Astrocyte (in vitro differentiated cells and primary cell): Measurements from ENCODE around the gene FAM228A. TPM values are rescaled to one million over a fixed set of nuclear protein-coding genes. Genes with fewer than 3 reads are reported as not detected.
A peak's percentile ranks its signal among the peaks of the same experiment; 100 is the strongest.

Source experiments
- DNase-seq: peaks from one replicate; pipeline ENCODE4 v3.0.0-alpha.2; 2010; ENCODE audit warnings: low read depth
- FAIRE-seq: peaks from 2 replicates; lab custom pipeline; 2011; peaks lifted over from hg19 to GRCh38; lab: Jason Lieb, UNC
- H2AFZ ChIP-seq: 2 replicates; pipeline ENCODE4 v1.6.0; 2012; ENCODE audit warnings: low read depth, low read length, inconsistent platforms
- H3K27ac ChIP-seq: 2 replicates; pipeline ENCODE4 v1.5.1; 2011; ENCODE audit warnings: low read depth, low read length, inconsistent platforms
- H3K27me3 ChIP-seq: 2 replicates; pipeline ENCODE4 v1.6.0; 2011; ENCODE audit warnings: low read length, inconsistent platforms; ENCODE audit not compliant: insufficient read depth
- H3K36me3 ChIP-seq: 2 replicates; pipeline ENCODE4 v1.5.1; 2011; ENCODE audit warnings: low read length, inconsistent platforms; ENCODE audit not compliant: insufficient read depth
- H3K4me1 ChIP-seq: 2 replicates; pipeline ENCODE4 v1.5.1; 2011; ENCODE audit warnings: low read length, inconsistent platforms; ENCODE audit not compliant: insufficient read depth
- H3K4me2 ChIP-seq: 2 replicates; pipeline ENCODE4 v1.6.0; 2012; ENCODE audit warnings: low read length, inconsistent platforms
- H3K4me3 ChIP-seq: 2 replicates; pipeline ENCODE4 v1.5.1; 2011; ENCODE audit warnings: low read depth, mild to moderate bottlenecking, low read length, inconsistent platforms; ENCODE audit not compliant: insufficient read depth
- H3K79me2 ChIP-seq: 2 replicates; pipeline ENCODE4 v1.6.0; 2012; ENCODE audit warnings: mild to moderate bottlenecking, low read length, inconsistent platforms; ENCODE audit not compliant: insufficient read depth
- H3K9ac ChIP-seq: 2 replicates; pipeline ENCODE4 v1.6.0; 2012; ENCODE audit warnings: mild to moderate bottlenecking, low read length, inconsistent platforms
- H3K9me3 ChIP-seq: 2 replicates; pipeline ENCODE4 v1.5.1; 2012; ENCODE audit warnings: low read depth, mild to moderate bottlenecking, low read length, inconsistent platforms; ENCODE audit not compliant: insufficient read depth
- H4K20me1 ChIP-seq: 2 replicates; pipeline ENCODE4 v1.6.0; 2012; ENCODE audit warnings: low read length, inconsistent platforms; ENCODE audit not compliant: insufficient read depth
- H3K27ac Mint-ChIP-seq: one replicate; pipeline ENCODE4 v1.8.0; 2021; ENCODE audit warnings: mild to moderate bottlenecking, mixed read lengths; ENCODE audit not compliant: unreplicated experiment
- H3K27me3 Mint-ChIP-seq: one replicate; pipeline ENCODE4 v1.8.0; 2021; ENCODE audit warnings: low read depth, mixed read lengths; ENCODE audit not compliant: unreplicated experiment
- H3K36me3 Mint-ChIP-seq: one replicate; pipeline ENCODE4 v1.8.0; 2021; ENCODE audit warnings: low read depth, mixed read lengths; ENCODE audit not compliant: unreplicated experiment
- H3K4me1 Mint-ChIP-seq: one replicate; pipeline ENCODE4 v1.8.0; 2021; ENCODE audit warnings: low read depth, mixed read lengths; ENCODE audit not compliant: unreplicated experiment
- H3K4me3 Mint-ChIP-seq: one replicate; pipeline ENCODE4 v1.8.0; 2021; ENCODE audit warnings: mild to moderate bottlenecking, moderate library complexity, mixed read lengths; ENCODE audit not compliant: unreplicated experiment
- H3K9me3 Mint-ChIP-seq: one replicate; pipeline ENCODE4 v1.8.0; 2021; ENCODE audit warnings: mild to moderate bottlenecking, mixed read lengths; ENCODE audit not compliant: unreplicated experiment
- EZH2 ChIP-seq: IDR thresholded peaks from 2 replicates; pipeline ENCODE4 v1.6.1; 2012; ENCODE audit warnings: mild to moderate bottlenecking, low read length, inconsistent platforms; ENCODE audit not compliant: insufficient read depth
- total RNA-seq: library from RNA; stranded (reverse); gene quantifications from 2 replicates; pipeline ENCODE4 v1.2.1, GENCODE V29; 2021
- TF ChIP-seq, protein P1 (sequence below): IDR thresholded peaks from 2 replicates; pipeline ENCODE4 v1.5.1; 2011; ENCODE audit warnings: low read depth, mild to moderate bottlenecking, inconsistent platforms, low read length, moderate library complexity; ENCODE audit not compliant: insufficient read depth

The FAM228A gene
- total RNA-seq, 1 donor from 2014 or later, result not detected

DNA sequence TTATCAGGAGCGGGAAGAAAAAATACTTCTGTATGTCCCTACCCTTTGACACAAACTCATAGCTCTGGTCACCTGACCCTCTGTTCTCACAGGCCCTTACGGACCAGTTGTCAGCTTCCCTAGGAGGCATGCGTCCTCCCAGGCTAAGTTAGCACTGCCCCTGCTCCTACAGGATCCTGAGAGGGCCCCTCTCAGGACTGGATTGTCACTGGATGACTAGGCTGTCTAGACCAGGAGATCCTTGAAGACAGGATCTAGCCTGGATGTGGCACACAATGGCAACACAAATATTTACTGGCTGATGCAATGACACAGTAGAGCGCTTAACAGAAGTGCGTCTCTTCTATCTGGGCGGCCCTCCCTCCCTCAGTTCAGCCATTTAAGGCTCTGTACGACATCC, 7.7 kb downstream of the FAM228A start:
- H3K4me2 ChIP-seq, result no peak overlapping the region
- no peak overlapping the region for H3K27ac ChIP-seq
- no peak overlapping the region for H3K9ac ChIP-seq
- no peaks in the 10 kb centered on the region for H3K27me3 ChIP-seq
- H3K4me3 ChIP-seq, result no peak overlapping the region
- Mint-ChIP-seq H3K27me3 (peaks cover 6% of the 10 kb centered on the region), H3K4me3 (no peak overlapping the region), H3K9me3 (peaks cover 3% of the 10 kb centered on the region), H3K4me1 (peaks cover 4% of the 10 kb centered on the region), H3K27ac (no peak overlapping the region), H3K36me3 (peaks cover 2% of the 10 kb centered on the region)
- no peaks in the 10 kb centered on the region for H4K20me1 ChIP-seq
- DNase-seq (no peak), FAIRE-seq (no peak)
- H3K4me1 ChIP-seq, result no peaks in the 10 kb centered on the region
- H3K36me3 ChIP-seq, result no peaks in the 10 kb centered on the region
- no peak for TF ChIP-seq EZH2
- TF ChIP-seq, protein P1, sequence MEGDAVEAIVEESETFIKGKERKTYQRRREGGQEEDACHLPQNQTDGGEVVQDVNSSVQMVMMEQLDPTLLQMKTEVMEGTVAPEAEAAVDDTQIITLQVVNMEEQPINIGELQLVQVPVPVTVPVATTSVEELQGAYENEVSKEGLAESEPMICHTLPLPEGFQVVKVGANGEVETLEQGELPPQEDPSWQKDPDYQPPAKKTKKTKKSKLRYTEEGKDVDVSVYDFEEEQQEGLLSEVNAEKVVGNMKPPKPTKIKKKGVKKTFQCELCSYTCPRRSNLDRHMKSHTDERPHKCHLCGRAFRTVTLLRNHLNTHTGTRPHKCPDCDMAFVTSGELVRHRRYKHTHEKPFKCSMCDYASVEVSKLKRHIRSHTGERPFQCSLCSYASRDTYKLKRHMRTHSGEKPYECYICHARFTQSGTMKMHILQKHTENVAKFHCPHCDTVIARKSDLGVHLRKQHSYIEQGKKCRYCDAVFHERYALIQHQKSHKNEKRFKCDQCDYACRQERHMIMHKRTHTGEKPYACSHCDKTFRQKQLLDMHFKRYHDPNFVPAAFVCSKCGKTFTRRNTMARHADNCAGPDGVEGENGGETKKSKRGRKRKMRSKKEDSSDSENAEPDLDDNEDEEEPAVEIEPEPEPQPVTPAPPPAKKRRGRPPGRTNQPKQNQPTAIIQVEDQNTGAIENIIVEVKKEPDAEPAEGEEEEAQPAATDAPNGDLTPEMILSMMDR, result no peak
- no peak overlapping the region for H2AFZ ChIP-seq
- H3K9me3 ChIP-seq, result no peaks in the 10 kb centered on the region
- no peaks in the 10 kb centered on the region for H3K79me2 ChIP-seq

DNA sequence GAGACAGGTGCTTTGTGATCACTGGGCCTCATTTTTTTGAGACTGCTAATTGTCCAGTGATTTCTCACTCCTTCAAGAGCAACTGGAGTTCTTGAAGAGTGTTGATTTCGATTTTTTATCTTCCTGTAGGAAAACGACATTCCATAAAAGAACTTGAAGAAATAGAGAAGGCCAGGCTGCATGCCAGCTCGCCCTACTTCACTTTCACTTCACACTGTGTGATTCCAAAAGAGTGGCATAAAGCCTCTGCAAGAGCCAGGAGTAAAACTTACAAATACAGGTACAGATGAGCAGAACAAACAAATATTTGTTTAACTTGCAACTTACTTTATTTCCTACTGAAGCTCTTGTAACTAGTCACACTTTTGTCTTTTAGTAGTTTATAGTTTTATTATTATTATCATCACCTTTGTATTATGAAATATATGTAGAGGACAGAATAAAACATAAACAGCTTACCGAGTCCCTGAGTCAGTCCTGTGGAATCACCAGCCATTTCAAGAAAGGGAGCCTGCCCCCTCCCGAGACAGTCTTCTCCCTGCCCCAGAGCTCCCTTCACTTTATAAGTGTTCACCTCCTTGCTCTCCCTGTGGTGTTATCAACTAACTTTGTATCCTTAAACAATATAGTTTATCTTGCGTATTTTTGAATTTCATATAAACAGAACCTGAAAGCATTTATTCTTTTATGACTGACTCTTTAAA, 8.7 kb downstream of the FAM228A start:
- H3K4me1 Mint-ChIP-seq, result peaks cover 4% of the 10 kb centered on the region
- Histone ChIP-seq H3K4me2 (no peak overlapping the region), H3K79me2 (no peaks in the 10 kb centered on the region), H2AFZ (no peak overlapping the region), H3K9ac (no peak overlapping the region), H3K27ac (no peak overlapping the region), H3K27me3 (no peaks in the 10 kb centered on the region), H3K4me1 (no peaks in the 10 kb centered on the region), H3K36me3 (no peaks in the 10 kb centered on the region), H3K4me3 (no peak overlapping the region), H4K20me1 (no peaks in the 10 kb centered on the region), H3K9me3 (no peaks in the 10 kb centered on the region)
- H3K4me3 Mint-ChIP-seq, result no peak overlapping the region
- H3K27ac Mint-ChIP-seq, result peak overlapping the region; percentile 47
- peaks cover 7% of the 10 kb centered on the region for H3K9me3 Mint-ChIP-seq
- DNase-seq, result no peak
- TF ChIP-seq EZH2, result no peak
- TF ChIP-seq, protein P1, result no peak
- FAIRE-seq, result no peak
- H3K36me3 Mint-ChIP-seq, result peaks cover 2% of the 10 kb centered on the region
- peaks cover 6% of the 10 kb centered on the region for H3K27me3 Mint-ChIP-seq

DNA sequence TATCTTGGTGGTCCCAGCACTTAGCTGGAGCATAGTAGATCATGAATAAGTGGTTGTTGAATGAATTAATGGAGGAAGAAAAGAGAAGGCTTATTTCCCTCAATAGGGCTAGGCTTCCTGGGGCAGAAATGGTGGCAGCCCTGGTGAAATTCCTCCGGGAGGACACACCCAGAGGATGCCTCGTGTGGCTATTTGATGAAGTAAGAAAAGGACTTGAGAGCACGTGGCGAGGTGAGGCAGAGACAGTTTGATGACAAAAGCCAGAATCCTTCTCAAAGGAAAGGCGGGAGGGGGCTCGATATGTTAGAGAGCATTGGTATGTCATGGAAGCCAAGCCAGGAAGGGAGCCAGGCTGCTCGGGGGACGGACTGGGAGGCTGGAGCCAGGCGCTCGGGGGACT, 14.7 kb downstream of the FAM228A start:
- no peak overlapping the region for H3K27ac ChIP-seq
- Mint-ChIP-seq H3K27ac (no peak overlapping the region), H3K4me1 (peaks cover 10% of the 10 kb centered on the region), H3K27me3 (peaks cover 9% of the 10 kb centered on the region), H3K36me3 (peaks cover 2% of the 10 kb centered on the region), H3K9me3 (peaks cover 11% of the 10 kb centered on the region), H3K4me3 (no peak overlapping the region)
- H3K79me2 ChIP-seq, result no peaks in the 10 kb centered on the region
- no peaks in the 10 kb centered on the region for H3K36me3 ChIP-seq
- H3K4me3 ChIP-seq, result no peak overlapping the region
- no peaks in the 10 kb centered on the region for H3K4me1 ChIP-seq
- DNase-seq (no peak), FAIRE-seq (no peak)
- H3K27me3 ChIP-seq, result no peaks in the 10 kb centered on the region
- H4K20me1 ChIP-seq, result no peaks in the 10 kb centered on the region
- no peaks in the 10 kb centered on the region for H3K9me3 ChIP-seq
- no peak for TF ChIP-seq EZH2
- TF ChIP-seq, protein P1, result no peak
- H3K4me2 ChIP-seq, result no peak overlapping the region
- H2AFZ ChIP-seq, result no peak overlapping the region
- H3K9ac ChIP-seq, result no peak overlapping the region
